NCI-H510A (cell line): Measurements from ENCODE around the gene CTRL.
"Not testable (repeated sequence)": the region's sequence is repeated elsewhere in the genome, so short reads cannot be mapped to it uniquely, and the experiment has no call there.

Source experiments
- DNase-seq: peaks from one replicate; lab custom pipeline; 2025; lab: John Stamatoyannopoulos, UW

The CTRL gene

GRCh38 chr16:67924140-67924906 is 7.3 kb downstream of the CTRL start:
- DNase-seq = no peak

- no peak for DNase-seq
These were observed 8.1 kb downstream of the CTRL start for GRCh38 chr16:67923414-67924116.

- no peak for DNase-seq
These were observed 8.9 kb downstream of the CTRL start for GRCh38 chr16:67922740-67923139.

- DNase-seq = no peak
These were observed 9.4 kb downstream of the CTRL start for GRCh38 chr16:67922221-67922620.

GRCh38 chr16:67919622-67920221 is 11.9 kb downstream of the CTRL start:
- no peak for DNase-seq

GRCh38 chr16:67917852-67918236 is 13.8 kb downstream of the CTRL start:
- DNase-seq = no peak

GRCh38 chr16:67917140-67917851 is 14.4 kb downstream of the CTRL start:
- DNase-seq = no peak

GRCh38 chr16:67915831-67916723 is 15.6 kb downstream of the CTRL start:
- no peak for DNase-seq

- DNase-seq = not testable (repeated sequence)
These were observed 16.2 kb downstream of the CTRL start for GRCh38 chr16:67915496-67915769.

GRCh38 chr16:67914758-67915495 is 16.7 kb downstream of the CTRL start:
- no peak for DNase-seq

GRCh38 chr16:67910158-67910557 is 21.5 kb downstream of the CTRL start:
- DNase-seq = peak; percentile 39

GRCh38 chr16:67909056-67909742 is 22.5 kb downstream of the CTRL start:
- DNase-seq = no peak

GRCh38 chr16:67907397-67908180 is 24.1 kb downstream of the CTRL start:
- DNase-seq = no peak

GRCh38 chr16:67902831-67903230 is 28.8 kb downstream of the CTRL start:
- no peak for DNase-seq

GRCh38 chr16:67901734-67902133 is 29.9 kb downstream of the CTRL start:
- DNase-seq = no peak

- no peak for DNase-seq
These were observed 34.4 kb downstream of the CTRL start for GRCh38 chr16:67897231-67897630.

- DNase-seq = no peak
These were observed 37.8 kb downstream of the CTRL start for GRCh38 chr16:67893743-67894399.

GRCh38 chr16:67892899-67893742 is 38.5 kb downstream of the CTRL start, which contains the start of gene PSKH1:
PSKH1 (plus strand) TSS chr16:67893254; CDS start chr16:67908750, 15,496 bp downstream.
- DNase-seq = peak; percentile 72
